Activated naive CD4-positive, alpha-beta T cell treated with Interleukin-2 at 50 U/mL for 16 hours (primary cell): ENCODE results near the gene MEAK7.
"Not testable (repeated sequence)": the region's sequence is repeated elsewhere in the genome, so short reads cannot be mapped to it uniquely, and the experiment has no call there.

ENCODE experiments used
- DNase-seq: peaks from one replicate; pipeline ENCODE4 v3.0.0-alpha.2; 2020

MEAK7 gene

GRCh38 chr16:84532855-84533486 lies 28.5 kb upstream of the MEAK7 start:
- no peak for DNase-seq

- DNase-seq: no peak
Measured at GRCh38 chr16:84532291-84532724, 27.8 kb upstream of the MEAK7 start.

- DNase-seq: no peak
Measured at GRCh38 chr16:84531671-84532111, 27.2 kb upstream of the MEAK7 start.

- no peak for DNase-seq
Measured at GRCh38 chr16:84530590-84530989, 26.1 kb upstream of the MEAK7 start.

GRCh38 chr16:84529607-84530006 lies 25.1 kb upstream of the MEAK7 start:
- DNase-seq: no peak

GRCh38 chr16:84528322-84528721 lies 23.9 kb upstream of the MEAK7 start:
- no peak for DNase-seq

GRCh38 chr16:84527532-84528269 lies 23.2 kb upstream of the MEAK7 start:
- no peak for DNase-seq

GRCh38 chr16:84526794-84527531 lies 22.5 kb upstream of the MEAK7 start:
- no peak for DNase-seq

- DNase-seq: not testable (repeated sequence)
Measured at GRCh38 chr16:84524941-84525581, 20.6 kb upstream of the MEAK7 start.

- DNase-seq: no peak
Measured at GRCh38 chr16:84524346-84524920, 20.0 kb upstream of the MEAK7 start.

- no peak for DNase-seq
Measured at GRCh38 chr16:84521497-84521770, 17.0 kb upstream of the MEAK7 start.

GRCh38 chr16:84520725-84521496 lies 16.5 kb upstream of the MEAK7 start:
- DNase-seq: no peak

- no peak for DNase-seq
Measured at GRCh38 chr16:84519855-84520254, 15.4 kb upstream of the MEAK7 start.

- peak; percentile 44 for DNase-seq
Measured at GRCh38 chr16:84518804-84519341, 14.4 kb upstream of the MEAK7 start.

GRCh38 chr16:84518220-84518619 lies 13.8 kb upstream of the MEAK7 start:
- not testable (repeated sequence) for DNase-seq

GRCh38 chr16:84517366-84517765 lies 12.9 kb upstream of the MEAK7 start:
- DNase-seq: no peak

GRCh38 chr16:84514874-84515835 lies 10.7 kb upstream of the MEAK7 start:
- DNase-seq: peak; percentile 74

GRCh38 chr16:84514295-84514873 lies 9.9 kb upstream of the MEAK7 start:
- no peak for DNase-seq

- DNase-seq: no peak
Measured at GRCh38 chr16:84513666-84514065, 9.2 kb upstream of the MEAK7 start.

- no peak for DNase-seq
Measured at GRCh38 chr16:84513123-84513522, 8.7 kb upstream of the MEAK7 start.
